HG03097 (cell line): ENCODE results near the gene NTHL1.

Source experiments
- ATAC-seq: cut with Tn5 transposase; IDR thresholded peaks from one replicate; pipeline ENCODE4 v1.9.1; 2021; ENCODE audit not compliant: unreplicated experiment, low FRiP score

The NTHL1 gene

DNA sequence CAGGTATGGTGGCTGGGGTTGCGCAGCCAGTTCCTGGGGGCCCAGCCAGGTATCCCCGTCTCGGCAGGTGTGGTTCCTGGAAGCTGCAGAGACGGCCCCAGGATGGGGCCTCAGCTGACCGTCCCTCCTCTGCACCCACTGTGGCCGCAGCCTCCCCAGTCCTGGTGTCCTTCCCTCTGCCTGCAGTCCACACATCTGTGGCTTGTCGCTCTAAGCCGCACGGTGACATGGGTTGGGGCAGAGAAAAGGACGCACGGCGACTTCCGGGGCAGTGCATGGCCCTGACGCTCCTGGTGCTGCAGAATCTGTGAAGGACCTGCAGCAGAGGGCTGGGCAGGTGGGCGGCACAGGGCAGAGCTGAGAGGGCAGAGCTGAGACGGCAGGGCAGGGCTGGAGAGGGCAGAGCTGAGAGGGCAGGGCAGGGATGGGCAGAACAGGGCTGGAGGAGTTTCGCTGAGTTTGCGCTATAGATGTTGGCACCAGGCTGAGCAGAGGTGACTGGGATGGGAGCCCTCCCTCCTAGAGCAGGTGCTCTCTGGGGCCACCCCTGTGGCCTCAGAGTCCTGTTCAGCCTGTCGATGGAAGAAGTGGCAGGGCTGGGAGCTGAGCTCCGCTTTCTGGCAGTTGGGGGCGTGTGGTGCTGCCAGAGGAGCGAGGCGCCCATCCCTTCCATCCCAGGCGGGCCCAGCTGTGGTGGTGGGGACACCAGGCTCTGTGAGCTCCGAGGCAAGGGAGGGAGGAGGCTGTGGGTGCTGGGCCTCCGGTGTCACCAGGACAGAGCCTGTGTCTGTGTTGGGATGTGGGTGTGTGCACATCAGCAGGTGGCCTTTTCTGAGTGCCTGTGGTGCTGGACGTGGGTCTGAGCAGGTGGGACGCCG is 23.2 kb upstream of the NTHL1 start:
- no peak for ATAC-seq

- ATAC-seq, result no peak
These were observed 18.5 kb upstream of the NTHL1 start for GRCh38 chr16:2066139-2066538.

DNA sequence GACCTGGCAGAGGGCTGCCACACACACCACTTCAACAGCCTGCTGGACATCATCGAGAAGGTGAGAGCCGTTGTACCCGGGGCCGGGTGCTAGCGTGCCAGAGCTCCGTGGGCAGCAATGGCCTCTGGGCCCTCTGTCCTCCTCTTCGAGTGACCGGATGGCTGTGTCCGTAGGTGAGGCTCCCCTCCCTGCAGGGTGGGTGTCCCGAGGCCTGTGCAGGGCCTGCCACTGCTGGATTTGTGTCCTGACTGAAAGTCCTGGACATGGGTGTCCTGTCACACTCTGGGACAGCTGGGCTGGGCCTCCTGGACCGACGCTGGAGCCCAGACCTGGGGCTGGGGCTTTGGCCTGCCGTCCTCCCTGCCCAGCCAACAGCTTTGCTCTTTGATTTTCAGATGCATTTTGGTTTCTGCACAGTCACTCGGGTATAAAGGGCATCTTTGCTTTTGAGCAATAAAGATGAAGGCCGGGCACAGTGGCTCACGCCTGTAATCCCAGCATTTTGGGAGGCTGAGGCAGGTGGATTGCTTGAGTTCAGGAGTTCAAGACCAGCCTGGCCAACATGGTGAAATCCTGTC is 16.8 kb upstream of the NTHL1 start:
- no peak for ATAC-seq

DNA sequence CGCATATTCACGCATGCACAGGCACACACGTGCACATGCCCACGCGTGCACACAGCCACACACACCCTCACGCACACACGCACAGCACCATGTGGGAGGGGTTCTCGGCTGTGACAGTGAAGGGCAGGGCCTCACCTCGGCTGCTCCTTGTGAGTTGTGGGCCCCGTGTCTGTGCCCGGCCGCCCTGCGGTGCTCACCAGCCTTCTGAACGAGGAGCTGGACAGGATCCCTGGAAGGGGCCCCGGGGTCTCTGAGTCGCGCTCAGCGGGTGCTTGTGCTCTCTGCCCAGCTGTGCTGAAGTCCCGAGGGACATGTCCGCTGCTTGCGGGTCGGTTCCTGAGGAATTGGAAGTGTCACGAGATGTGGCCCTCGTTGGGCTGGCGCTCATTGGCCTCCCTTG is 16.2 kb upstream of the NTHL1 start:
- ATAC-seq, result no peak

DNA sequence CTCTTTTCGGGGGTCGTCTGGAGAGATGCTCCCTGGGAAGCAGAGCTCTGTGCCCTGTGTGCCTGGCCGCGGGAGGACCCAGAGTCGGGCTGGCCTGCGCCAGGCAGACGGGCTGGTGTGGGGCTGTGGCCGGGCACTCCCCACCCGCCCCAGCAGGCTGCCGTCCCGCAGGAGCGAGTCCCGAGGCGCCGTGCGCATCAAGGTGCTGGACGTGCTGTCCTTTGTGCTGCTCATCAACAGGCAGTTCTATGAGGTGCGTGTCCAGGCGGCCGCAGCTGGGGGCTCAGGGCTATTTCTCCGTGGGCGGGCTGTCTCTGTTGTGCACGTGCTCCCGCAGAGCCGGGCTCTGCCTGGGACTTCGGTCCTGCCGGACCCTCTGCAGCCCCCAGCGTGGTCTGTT is 15.2 kb upstream of the NTHL1 start:
- no peak for ATAC-seq

- no peak for ATAC-seq
These were observed 13.9 kb upstream of the NTHL1 start for GRCh38 chr16:2061526-2061925.

DNA sequence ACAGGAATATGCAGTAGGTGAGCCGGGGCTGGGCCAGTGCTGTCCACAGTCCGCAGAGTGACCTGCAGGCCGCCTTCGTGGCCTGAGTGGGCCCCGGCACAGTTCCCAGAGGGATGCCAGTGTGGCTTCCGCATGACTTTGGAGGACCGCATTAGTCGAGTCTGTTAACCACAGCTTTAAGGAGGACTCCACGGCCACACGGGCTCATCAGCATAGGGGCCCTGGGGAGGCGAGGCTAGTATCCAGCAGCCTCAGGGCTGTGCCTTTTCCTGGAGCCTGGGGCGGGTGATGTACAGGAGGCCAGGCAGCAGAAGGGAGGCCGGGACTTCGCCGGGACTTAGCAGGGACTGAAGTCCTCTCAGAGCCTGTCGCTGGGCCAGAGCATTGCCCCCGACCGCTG is 13.4 kb upstream of the NTHL1 start:
- ATAC-seq, result no peak

DNA sequence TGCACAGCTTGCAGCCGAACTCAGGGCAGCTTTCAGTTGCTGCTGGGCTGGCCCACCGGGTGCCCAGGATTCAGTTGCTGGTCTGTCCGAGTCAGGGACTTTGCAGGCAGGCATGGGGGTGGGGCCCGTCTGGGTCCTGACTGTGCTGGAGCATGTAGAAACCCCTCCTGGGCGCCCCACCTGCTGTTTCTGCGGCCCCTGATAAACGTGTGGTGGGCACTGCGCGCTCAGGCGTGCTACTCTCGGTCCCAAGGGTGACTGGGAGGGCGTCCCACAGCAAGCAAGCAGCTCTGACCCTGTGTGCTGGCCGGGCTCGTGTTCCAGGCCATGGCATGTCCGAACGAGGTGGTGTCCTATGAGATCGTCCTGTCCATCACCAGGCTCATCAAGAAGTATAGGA is 12.7 kb upstream of the NTHL1 start:
- no peak for ATAC-seq

- ATAC-seq, result no peak
These were observed 11.2 kb upstream of the NTHL1 start for GRCh38 chr16:2058872-2059271.

DNA sequence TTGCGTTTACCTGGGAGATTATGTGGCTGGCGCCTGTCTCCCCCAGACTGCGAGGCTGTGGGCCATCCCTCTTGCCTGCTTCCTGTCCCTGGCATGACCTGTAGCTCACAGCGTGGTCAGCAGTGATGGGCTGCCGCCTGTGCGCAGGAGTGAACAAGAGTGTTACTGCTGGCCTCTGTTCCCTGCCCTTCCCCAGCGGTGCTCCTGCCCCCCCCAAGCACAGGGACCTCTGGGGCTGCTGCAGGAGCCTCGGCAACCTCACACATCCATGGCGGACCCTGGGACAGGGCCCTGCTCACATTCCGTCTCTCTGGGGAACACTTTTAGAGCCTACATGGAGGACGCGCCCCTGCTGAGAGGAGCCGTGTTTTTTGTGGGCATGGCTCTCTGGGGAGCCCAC is 10.8 kb upstream of the NTHL1 start:
- ATAC-seq, result no peak

- ATAC-seq, result no peak
These were observed 9.8 kb upstream of the NTHL1 start for GRCh38 chr16:2057438-2057837.

DNA sequence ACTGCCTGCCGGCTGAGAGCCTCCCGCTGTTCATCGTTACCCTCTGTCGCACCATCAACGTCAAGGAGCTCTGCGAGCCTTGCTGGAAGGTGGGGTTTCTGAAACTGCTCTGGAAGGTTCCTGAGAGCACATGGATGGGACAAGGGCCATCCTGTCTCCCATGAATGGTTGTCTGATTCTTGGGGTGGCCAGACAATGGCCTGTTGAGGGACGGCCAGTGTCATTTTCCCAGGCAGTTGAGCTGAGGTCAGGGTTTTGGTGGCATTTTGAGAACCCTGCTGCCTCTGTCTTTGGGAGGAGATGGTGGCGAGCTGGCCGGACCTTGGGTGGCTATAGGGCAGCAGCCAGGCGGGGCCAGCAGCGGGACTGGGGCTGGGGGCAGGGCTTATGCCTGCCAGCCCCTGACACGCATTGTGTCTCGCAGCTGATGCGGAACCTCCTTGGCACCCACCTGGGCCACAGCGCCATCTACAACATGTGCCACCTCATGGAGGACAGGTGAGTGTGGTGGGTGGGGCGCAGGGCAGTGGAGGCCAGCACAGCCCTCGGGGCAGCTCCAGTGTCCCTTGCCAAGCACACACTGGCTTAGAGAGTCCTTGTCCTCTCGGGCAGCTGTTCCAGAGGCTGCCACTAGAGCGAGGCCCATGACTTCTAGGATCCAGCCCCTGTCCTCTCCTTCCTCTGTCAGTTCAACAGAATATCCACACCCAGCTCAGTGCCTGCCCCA is 9.2 kb upstream of the NTHL1 start:
- ATAC-seq, result no peak

GRCh38 chr16:2056077-2056476 is 8.4 kb upstream of the NTHL1 start:
- ATAC-seq, result no peak

DNA sequence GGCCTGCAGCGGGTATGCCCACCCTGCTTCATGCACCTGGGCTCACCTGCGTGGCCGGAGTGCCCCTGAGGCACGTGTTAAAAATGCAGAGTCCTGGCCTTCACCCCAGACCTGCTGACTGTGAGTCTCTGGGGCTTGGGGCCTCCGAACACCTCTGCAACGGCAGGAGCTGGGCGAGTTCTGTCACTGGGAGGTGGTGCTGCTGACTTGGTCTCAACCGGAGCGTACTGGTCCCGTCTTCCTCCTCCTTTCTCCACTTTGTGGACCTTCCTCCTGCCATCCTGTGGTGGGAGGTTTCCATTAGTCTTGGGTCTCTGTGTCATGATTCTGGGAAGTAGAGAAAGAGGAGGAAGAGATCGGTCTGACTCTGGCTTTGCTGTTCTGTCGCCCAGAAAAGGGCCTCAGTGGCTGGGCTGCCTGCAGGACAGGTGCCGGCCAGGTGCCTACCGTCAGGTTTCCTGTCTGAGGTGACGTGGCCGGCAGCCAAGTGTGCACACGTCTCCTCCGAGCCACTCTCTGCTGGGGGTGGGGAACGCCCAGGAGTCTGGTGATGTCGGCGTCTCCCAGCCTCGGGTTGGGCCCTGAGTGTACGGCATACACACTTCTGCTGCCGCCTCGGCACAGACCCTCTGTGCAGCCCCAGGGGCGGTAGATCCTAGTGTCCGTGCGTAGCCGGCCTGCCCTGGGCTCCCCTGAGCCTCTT is 7.1 kb upstream of the NTHL1 start:
- no peak for ATAC-seq

DNA sequence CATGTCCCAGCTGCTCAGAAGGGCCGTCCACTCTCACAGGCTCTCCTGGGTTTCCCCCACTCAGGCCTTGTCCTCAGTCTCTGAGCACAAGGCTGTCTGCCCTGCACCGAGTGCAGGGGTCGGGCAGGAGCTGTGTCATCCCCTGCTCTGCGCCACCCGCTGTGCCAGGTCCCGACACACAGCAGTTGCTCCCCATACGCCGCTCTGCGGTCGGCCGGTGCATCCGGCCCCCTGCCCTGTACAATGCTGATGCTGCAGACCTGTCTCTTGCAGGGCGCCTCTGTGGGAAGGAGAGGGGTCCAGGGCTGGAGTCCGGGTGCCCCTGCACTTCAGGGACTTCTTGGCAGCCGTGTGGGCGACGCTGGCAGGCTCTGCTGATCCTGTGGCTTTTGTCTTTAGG is 6.3 kb upstream of the NTHL1 start:
- no peak for ATAC-seq

DNA sequence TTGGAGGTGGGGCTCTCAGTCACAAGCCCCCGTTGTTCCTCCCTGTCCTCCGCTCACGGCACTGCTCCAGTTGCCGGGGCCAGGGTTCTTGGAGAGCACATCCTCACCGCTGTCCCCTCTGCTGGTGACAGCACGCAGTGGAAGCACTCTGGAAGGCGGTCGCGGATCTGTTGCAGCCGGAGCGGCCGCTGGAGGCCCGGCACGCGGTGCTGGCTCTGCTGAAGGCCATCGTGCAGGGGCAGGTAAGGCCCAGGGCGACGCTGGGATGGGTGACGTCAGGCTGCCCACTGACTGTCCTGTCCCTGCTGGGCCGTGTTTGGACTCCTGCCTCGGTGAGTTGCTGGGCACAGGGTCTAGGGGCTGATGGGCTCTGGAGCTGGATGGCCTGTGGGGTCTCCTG is 5.6 kb upstream of the NTHL1 start:
- no peak for ATAC-seq

GRCh38 chr16:2048116-2048543 is 496 bp upstream of the NTHL1 start:
- no peak for ATAC-seq

- no peak for ATAC-seq
These were observed 723 bp downstream of the NTHL1 start for GRCh38 chr16:2046893-2047329.

- ATAC-seq, result no peak
These were observed 1.4 kb downstream of the NTHL1 start for GRCh38 chr16:2045965-2046892.

GRCh38 chr16:2044541-2044940 is 3.1 kb downstream of the NTHL1 start:
- ATAC-seq, result no peak
